OCI-LY7 (cell line): ENCODE measurements around the gene SPACA1.

Experiments used
- EZH2phosphoT487 ChIP-seq: fragments of 200-600 bp; sonication (generic); IDR thresholded peaks from 2 replicates; pipeline ENCODE4 v1.6.1; 2018; ENCODE audit warnings: low read depth, borderline replicate concordance, mild to moderate bottlenecking, mixed run types, antibody characterized with exemption, low read length, moderate library complexity, mixed read lengths
- TF ChIP-seq, protein P1 (sequence below): fragments of 200-600 bp; sonication (generic); conservative IDR thresholded peaks from 2 replicates; pipeline ENCODE4 v1.5.1; 2014; ENCODE audit warnings: mild to moderate bottlenecking, antibody characterized with exemption, low read length, moderate library complexity, mixed read lengths

DNA sequence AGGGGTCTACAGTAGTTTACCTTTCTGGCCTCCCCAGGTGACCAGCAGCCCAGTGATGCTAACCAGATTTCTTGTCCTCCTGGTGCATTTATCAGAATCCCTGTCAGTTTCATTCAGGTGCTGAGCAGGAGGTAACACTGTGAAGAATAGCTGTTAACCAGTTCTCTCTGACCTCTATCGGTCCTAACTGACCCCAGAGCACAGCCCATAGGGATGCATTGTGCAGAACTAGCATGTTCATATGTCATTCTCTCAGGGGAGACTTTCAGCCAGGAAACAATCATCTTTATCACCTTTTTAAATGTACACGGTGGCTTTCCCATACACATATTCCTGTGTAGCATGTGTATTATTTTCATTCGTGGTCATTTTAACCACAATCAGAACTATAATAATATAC is 68.6 kb downstream of the SPACA1 start:
- TF ChIP-seq, protein P1, sequence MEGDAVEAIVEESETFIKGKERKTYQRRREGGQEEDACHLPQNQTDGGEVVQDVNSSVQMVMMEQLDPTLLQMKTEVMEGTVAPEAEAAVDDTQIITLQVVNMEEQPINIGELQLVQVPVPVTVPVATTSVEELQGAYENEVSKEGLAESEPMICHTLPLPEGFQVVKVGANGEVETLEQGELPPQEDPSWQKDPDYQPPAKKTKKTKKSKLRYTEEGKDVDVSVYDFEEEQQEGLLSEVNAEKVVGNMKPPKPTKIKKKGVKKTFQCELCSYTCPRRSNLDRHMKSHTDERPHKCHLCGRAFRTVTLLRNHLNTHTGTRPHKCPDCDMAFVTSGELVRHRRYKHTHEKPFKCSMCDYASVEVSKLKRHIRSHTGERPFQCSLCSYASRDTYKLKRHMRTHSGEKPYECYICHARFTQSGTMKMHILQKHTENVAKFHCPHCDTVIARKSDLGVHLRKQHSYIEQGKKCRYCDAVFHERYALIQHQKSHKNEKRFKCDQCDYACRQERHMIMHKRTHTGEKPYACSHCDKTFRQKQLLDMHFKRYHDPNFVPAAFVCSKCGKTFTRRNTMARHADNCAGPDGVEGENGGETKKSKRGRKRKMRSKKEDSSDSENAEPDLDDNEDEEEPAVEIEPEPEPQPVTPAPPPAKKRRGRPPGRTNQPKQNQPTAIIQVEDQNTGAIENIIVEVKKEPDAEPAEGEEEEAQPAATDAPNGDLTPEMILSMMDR, result no peak
- no peak for TF ChIP-seq EZH2phosphoT487
